GM12878 (cell line): Measurements from ENCODE around the gene BLOC1S3. TPM values are rescaled to one million over a fixed set of nuclear protein-coding genes. Genes with fewer than 3 reads are reported as not detected.

ENCODE experiments used
- ATAC-seq: fragments of 200-7000 bp; cut with Tn5 transposase; 3 replicates; pipeline ENCODE4 v1.9.1; 2020; ENCODE audit warnings: mild to moderate bottlenecking, moderate library complexity
- BruUV-seq: library from RNA; stranded (reverse); fragments of 400-500 nt; replicated peaks from 2 replicates; lab custom pipeline; 2021; lab: Mats Ljungman, UMichigan
- CTCF ChIA-PET: fragments of 300-600 bp; sonication (Branson Sonifier 250); formaldehyde crosslinking; extraction: SDS; loops from one replicate; lab custom pipeline; 2021; ENCODE audit warnings: inconsistent platforms; lab: Yijun Ruan, JAX
- POLR2A ChIA-PET: fragments of 350-600 bp; formaldehyde crosslinking; extraction: SDS; loops from one replicate; lab custom pipeline; 2021; ENCODE audit warnings: inconsistent platforms; lab: Charles Lee
- RAD21 ChIA-PET: fragments of 300-600 bp; sonication (Branson Sonifier 250); formaldehyde crosslinking; loops from one replicate; lab custom pipeline; 2023; ENCODE audit warnings: antibody characterized with exemption; ENCODE audit not compliant: unreplicated experiment; lab: Charles Lee
- SMC1A ChIA-PET: fragments of 300-600 bp; sonication (Branson Sonifier 250); formaldehyde crosslinking; loops from one replicate; lab custom pipeline; 2023; ENCODE audit not compliant: unreplicated experiment, uncharacterized antibody; lab: Charles Lee
- DNase-seq: peaks from one replicate; pipeline ENCODE4 v3.0.0-alpha.2; 2011; ENCODE audit warnings: low read depth, low spot score
- FAIRE-seq: peaks from 3 replicates; lab custom pipeline; 2011; peaks lifted over from hg19 to GRCh38; lab: Jason Lieb, UNC
- H2AFZ ChIP-seq: 2 replicates; pipeline ENCODE4 v1.6.0; 2011; ENCODE audit warnings: low read depth, low read length, control low read depth; ENCODE audit not compliant: control insufficient read depth
- H3K27ac ChIP-seq: 2 replicates; pipeline ENCODE4 v1.5.1; 2011; ENCODE audit warnings: control low read depth; ENCODE audit not compliant: control insufficient read depth, insufficient read depth
- H3K27me3 ChIP-seq, 2 experiments: replicated peaks in 1 of 2; 2 replicates each; pipeline versions ENCODE4 v1.6.0 to v1.6.1; 2011; ENCODE audit warnings: low read length in 1 of 2; ENCODE audit not compliant: control insufficient read depth in 2 of 2, insufficient read depth in 2 of 2
- H3K36me3 ChIP-seq, 2 experiments: 2 replicates each; pipeline ENCODE4 v1.5.1; 2011; ENCODE audit warnings: low read length in 1 of 2; ENCODE audit not compliant: control insufficient read depth in 2 of 2, insufficient read depth in 2 of 2
- H3K4me1 ChIP-seq: 2 replicates; pipeline ENCODE4 v1.6.1; 2011; ENCODE audit warnings: mild to moderate bottlenecking, low read length, moderate library complexity, mixed read lengths; ENCODE audit not compliant: control insufficient read depth, insufficient read depth
- H3K4me2 ChIP-seq: 2 replicates; pipeline ENCODE4 v1.6.0; 2011; ENCODE audit warnings: control low read depth; ENCODE audit not compliant: control insufficient read depth, insufficient read depth
- H3K4me3 ChIP-seq: fragments of 200-600 bp; sonication (generic); 2 replicates; pipeline ENCODE4 v1.5.1; 2016
- H3K79me2 ChIP-seq: 2 replicates; pipeline ENCODE4 v1.6.0; 2011; ENCODE audit warnings: low read length; ENCODE audit not compliant: control insufficient read depth, insufficient read depth
- H3K9ac ChIP-seq: 2 replicates; pipeline ENCODE4 v1.8.0; 2011; ENCODE audit warnings: low read length, control low read depth, mixed read lengths; ENCODE audit not compliant: control insufficient read depth, insufficient read depth
- H3K9me3 ChIP-seq: replicated peaks from 3 replicates; pipeline ENCODE4 v1.5.1; 2011; ENCODE audit warnings: mild to moderate bottlenecking, low read length; ENCODE audit not compliant: control insufficient read depth, insufficient read depth
- H4K20me1 ChIP-seq: 2 replicates; pipeline ENCODE4 v1.6.0; 2011; ENCODE audit not compliant: control insufficient read depth, insufficient read depth
- ASH2L ChIP-seq: fragments of 300-600, 200-600 bp; sonication (generic); IDR thresholded peaks from 2 replicates; pipeline ENCODE4 v1.6.1; 2017; ENCODE audit warnings: low read depth, mild to moderate bottlenecking, borderline replicate concordance
- BMI1 ChIP-seq: fragments of 450-650 bp; IDR thresholded peaks from 2 replicates; pipeline ENCODE4 v1.6.1; 2016; ENCODE audit warnings: mild to moderate bottlenecking, moderate library complexity, borderline replicate concordance
- EGR1 ChIP-seq, 2 experiments: IDR thresholded peaks; 1 replicate in 1 of 2; 2 replicates in 1 of 2; pipeline ENCODE4 v1.6.1; 2011 to 2012; ENCODE audit warnings: low read depth in 2 of 2, low read length in 2 of 2, borderline replicate concordance in 1 of 2, mild to moderate bottlenecking in 1 of 2, moderate library complexity in 1 of 2
- GATAD2B ChIP-seq: fragments of 450-650 bp; conservative IDR thresholded peaks from 2 replicates; pipeline ENCODE4 v1.6.1; 2017; ENCODE audit warnings: low read depth, mild to moderate bottlenecking, moderate library complexity
- POLR2AphosphoS5 ChIP-seq: IDR thresholded peaks from 2 replicates; pipeline ENCODE4 v1.6.1; 2011; ENCODE audit warnings: mild to moderate bottlenecking, low read length, inconsistent platforms
- STAT1 ChIP-seq: fragments of 450-650 bp; conservative IDR thresholded peaks from 2 replicates; pipeline ENCODE4 v1.6.1; 2014; ENCODE audit warnings: antibody characterized with exemption, mild to moderate bottlenecking
- TARDBP ChIP-seq: IDR thresholded peaks from 2 replicates; pipeline ENCODE4 v1.6.1; 2016; ENCODE audit warnings: borderline replicate concordance
- WGBS: methylation state at CpG from one replicate; pipeline ENCODE4 v1.1.6; 2016; ENCODE audit warnings: low lambda C conversion rate; ENCODE audit not compliant: insufficient replicate concordance, insufficient coverage; ENCODE audit errors: missing lambda C conversion rate; 5-methylcytosine and 5-hydroxymethylcytosine counted together
- in situ Hi-C: fragments of 300-500 bp; cut with MboI; formaldehyde crosslinking; loops from 9 replicates; pipeline ENCODE4 v1.14.3; 2018; ENCODE audit warnings: mixed read lengths
- intact Hi-C: fragments of 100-400 bp; cut with micrococcal nuclease; formaldehyde crosslinking; loops from one replicate; pipeline ENCODE4 v1.14.2; 2022; ENCODE audit not compliant: unreplicated experiment
- polyA plus RNA-seq, 11 experiments: library from polyadenylated mRNA; depleted of rRNA in 4 of 11; unstranded in 6 of 11; stranded (reverse) in 5 of 11; fragments of >200 nt; fragmentation: Nextera tagmentation in 4 of 11; fragmentation: Illumina TruSeq in 1 of 11; extraction: Ambion mirVana in 4 of 11; extraction: Trizol in 1 of 11; gene quantifications; 1 replicate in 1 of 11; 2 replicates in 10 of 11; pipeline versions ENCODE4 v1.2.1 to v1.2.3, GENCODE V29; 2011 to 2016; ENCODE audit warnings: inconsistent platforms in 2 of 11, missing spikeins in 2 of 11, low read depth in 1 of 11
- total RNA-seq, 4 experiments: library from RNA; depleted of rRNA in 3 of 4; stranded (reverse); fragments of >200 nt in 3 of 4; fragmentation: Illumina TruSeq in 1 of 4; extraction: Trizol in 1 of 4; gene quantifications; 2 replicates each; pipeline versions ENCODE4 v1.2.1 to v1.2.3, GENCODE V29; 2013 to 2021
- TF ChIP-seq, protein P1 (sequence below): IDR thresholded peaks from 2 replicates; pipeline ENCODE4 v1.6.1; 2012; ENCODE audit warnings: mild to moderate bottlenecking, low read depth, low read length

The BLOC1S3 gene
- total and polyA plus RNA-seq, 10 of the 15 experiments (the other 5 are each of a cell fraction or from before 2014, with no cell fraction given) = 3.6 to 18.3 (median 10.4) TPM

DNA sequence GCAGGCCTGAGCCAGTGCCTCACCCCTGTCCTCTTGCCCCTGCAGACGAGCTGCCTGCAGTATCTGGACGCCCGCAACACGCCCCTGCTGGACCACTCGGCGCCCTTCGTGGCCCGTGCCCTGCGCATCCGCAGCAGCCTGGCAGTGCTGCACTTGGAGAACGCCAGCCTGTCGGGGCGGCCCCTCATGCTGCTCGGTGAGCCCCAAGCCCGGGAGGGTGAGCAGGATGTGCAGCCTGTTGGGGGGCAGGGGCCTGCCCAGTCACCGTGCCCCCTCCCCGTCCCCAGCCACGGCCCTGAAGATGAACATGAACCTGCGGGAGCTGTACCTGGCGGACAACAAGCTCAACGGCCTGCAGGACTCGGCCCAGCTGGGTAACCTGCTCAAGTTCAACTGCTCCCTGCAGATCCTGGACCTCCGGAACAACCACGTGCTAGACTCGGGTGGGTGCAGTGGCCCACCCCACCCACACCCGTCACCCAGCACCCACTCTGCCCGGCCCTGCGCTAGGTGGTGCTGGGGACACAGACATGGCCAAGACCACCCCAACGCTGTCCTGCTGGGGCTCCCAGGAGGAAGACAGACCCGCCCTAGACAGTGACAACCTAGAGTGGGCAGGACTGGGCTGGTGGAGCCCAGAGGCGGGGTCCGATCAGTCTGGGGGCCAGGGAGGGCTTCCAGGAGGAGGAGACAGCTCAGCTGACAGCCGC, 36.4 kb upstream of the BLOC1S3 start:
- Histone ChIP-seq H3K4me3 (no peak overlapping the region), H3K4me1 (peaks cover 14% of the 10 kb centered on the region), H3K4me2 (no peak overlapping the region), H3K27ac (no peak overlapping the region), H3K79me2 (peaks cover 9% of the 10 kb centered on the region), H3K27me3 (no peaks in the 10 kb centered on the region)
- SMC1A ChIA-PET = no interaction called here
- no peak for ATAC-seq
- WGBS = 84% methylated on average over 25 of the region's 33 CpGs
- in situ Hi-C loops = no loop called here
- TF ChIP-seq, protein P1, sequence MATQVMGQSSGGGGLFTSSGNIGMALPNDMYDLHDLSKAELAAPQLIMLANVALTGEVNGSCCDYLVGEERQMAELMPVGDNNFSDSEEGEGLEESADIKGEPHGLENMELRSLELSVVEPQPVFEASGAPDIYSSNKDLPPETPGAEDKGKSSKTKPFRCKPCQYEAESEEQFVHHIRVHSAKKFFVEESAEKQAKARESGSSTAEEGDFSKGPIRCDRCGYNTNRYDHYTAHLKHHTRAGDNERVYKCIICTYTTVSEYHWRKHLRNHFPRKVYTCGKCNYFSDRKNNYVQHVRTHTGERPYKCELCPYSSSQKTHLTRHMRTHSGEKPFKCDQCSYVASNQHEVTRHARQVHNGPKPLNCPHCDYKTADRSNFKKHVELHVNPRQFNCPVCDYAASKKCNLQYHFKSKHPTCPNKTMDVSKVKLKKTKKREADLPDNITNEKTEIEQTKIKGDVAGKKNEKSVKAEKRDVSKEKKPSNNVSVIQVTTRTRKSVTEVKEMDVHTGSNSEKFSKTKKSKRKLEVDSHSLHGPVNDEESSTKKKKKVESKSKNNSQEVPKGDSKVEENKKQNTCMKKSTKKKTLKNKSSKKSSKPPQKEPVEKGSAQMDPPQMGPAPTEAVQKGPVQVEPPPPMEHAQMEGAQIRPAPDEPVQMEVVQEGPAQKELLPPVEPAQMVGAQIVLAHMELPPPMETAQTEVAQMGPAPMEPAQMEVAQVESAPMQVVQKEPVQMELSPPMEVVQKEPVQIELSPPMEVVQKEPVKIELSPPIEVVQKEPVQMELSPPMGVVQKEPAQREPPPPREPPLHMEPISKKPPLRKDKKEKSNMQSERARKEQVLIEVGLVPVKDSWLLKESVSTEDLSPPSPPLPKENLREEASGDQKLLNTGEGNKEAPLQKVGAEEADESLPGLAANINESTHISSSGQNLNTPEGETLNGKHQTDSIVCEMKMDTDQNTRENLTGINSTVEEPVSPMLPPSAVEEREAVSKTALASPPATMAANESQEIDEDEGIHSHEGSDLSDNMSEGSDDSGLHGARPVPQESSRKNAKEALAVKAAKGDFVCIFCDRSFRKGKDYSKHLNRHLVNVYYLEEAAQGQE = no peak
- TF ChIP-seq POLR2AphosphoS5 = no peak
- TF ChIP-seq TARDBP = no peak
- TF ChIP-seq STAT1 = no peak
- no peak for TF ChIP-seq ASH2L
- no peak for TF ChIP-seq GATAD2B
- no peak for TF ChIP-seq BMI1
- no peak for TF ChIP-seq EGR1 (IDR thresholded peaks at IDR 0.05; ENCODE audit: borderline replicate concordance in 1 of 2, low read depth in 2 of 2, low read length in 2 of 2)
- TF ChIP-seq, all 136 proteins: peak for 0
- FAIRE-seq = no peak
- peaks cover 0 to 32% of the 10 kb centered on the region in 2 experiments; a peak in 3 of 4 replicates for H3K36me3 ChIP-seq
- CTCF ChIA-PET = no interaction called here
- H3K9ac ChIP-seq = no peak overlapping the region
- no peaks in the 10 kb centered on the region for H4K20me1 ChIP-seq
- no TSS peak for BruUV-seq
- intact Hi-C loops = no loop called here
- RAD21 ChIA-PET = no interaction called here
- H2AFZ ChIP-seq = no peak overlapping the region
- no peak for DNase-seq
- H3K9me3 ChIP-seq = no peaks in the 10 kb centered on the region
- POLR2A ChIA-PET = no interaction called here
